ENCODE measurements around the gene BACH2.

Gene BACH2

GRCh38 chr6:89966913-89967312 lies 329.7 kb downstream of the BACH2 start:
- no peak for DNase-seq (ENCODE audit: low spot score)

DNA sequence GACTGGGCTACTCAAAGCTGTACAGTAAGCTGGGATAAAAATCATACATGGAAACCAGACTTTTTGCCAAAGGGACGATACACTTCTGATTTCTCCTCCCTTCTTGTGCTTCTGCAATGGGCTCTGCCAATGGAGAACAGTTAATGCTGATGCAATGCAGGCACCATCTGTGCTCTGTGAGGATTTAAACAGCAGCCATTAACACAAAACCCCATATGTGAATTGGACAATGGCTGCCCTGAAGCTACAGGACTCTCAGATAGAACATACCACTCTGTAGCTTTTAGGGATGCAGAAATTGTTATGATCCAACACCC lies 330.5 kb downstream of the BACH2 start:
- DNase-seq (ENCODE audit: low spot score): no peak

- DNase-seq (ENCODE audit: low spot score): no peak
Measured at GRCh38 chr6:89965441-89966227, 331.0 kb downstream of the BACH2 start.

DNA sequence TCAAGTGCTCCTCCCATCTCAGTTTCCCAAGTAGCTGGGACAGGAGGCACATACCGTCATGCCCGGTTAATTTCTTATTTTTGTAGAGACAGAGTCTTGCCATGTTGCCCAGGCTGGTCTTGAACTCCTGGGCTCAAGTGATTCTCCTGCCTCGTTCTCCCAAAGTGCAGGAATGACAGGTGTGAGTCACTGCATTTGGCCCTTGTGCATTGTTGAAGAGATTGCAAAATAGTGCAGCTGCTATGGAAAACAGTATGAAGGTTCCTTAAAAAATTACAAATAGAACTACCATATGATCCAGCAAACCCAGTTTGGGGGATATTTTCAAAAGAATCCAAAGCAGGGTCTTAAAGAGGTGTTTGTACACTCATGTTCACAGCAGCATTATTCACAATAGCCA lies 333.3 kb downstream of the BACH2 start:
- no peak for DNase-seq (ENCODE audit: low spot score)

- DNase-seq (ENCODE audit: low spot score): no peak
Measured at GRCh38 chr6:89961481-89961880, 335.2 kb downstream of the BACH2 start.

DNA sequence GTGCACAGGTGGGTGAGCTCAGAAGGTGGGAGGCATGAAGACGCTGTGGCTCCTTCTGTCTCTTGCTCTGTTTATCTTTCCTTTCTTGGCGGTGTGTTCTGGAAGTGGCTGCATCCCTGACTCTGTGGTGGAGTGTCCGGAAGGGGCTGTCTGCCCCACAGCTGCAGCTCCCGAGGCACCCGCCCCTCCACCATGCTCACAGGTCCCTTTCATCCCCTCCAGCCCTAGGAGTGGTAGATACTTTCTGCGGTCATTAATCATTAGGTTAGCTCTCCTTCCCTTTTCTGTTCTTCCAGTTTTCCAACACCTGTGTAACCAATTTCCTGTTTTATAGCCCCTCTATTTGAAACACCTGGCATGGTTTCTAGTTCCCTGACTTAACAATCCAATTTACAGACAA lies 336.8 kb downstream of the BACH2 start:
- no peak for DNase-seq (ENCODE audit: low spot score)

- no peak for DNase-seq (ENCODE audit: low spot score)
Measured at GRCh38 chr6:89956182-89956581, 340.5 kb downstream of the BACH2 start.

- DNase-seq (ENCODE audit: low spot score): no peak
Measured at GRCh38 chr6:89955364-89955763, 341.3 kb downstream of the BACH2 start.

- DNase-seq (ENCODE audit: low spot score): no peak
Measured at GRCh38 chr6:89954721-89955148, 341.9 kb downstream of the BACH2 start.

GRCh38 chr6:89952686-89953085 lies 344.0 kb downstream of the BACH2 start:
- DNase-seq (ENCODE audit: low spot score): no peak

GRCh38 chr6:89952105-89952671 lies 344.5 kb downstream of the BACH2 start:
- DNase-seq (ENCODE audit: low spot score): no peak

DNA sequence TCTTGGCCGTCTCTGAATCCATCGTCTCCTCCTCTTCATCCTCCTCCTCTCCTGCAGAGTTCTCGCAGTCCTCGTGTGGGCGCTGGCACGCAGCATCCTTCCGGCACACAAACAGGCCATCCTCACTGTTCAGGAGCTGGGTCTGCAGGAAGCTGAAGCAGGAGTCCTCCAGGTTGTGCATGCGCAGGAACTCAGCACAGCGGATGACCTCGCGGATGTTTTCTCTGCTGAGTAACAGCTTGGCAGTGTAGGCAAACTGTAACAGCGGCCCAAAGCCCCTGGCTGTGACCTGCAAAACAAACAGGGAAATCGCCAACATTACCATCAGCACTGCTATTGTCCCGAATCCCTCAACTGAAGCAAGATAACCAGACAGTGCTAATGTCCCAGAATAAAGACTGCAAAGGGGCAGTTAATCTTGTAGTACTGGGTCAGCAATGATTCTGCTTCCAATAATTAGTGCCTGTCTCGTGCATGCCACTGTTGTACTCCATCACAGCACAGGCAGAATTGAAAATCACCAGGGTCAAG lies 345.0 kb downstream of the BACH2 start:
- DNase-seq (ENCODE audit: low spot score): no peak

- DNase-seq (ENCODE audit: low spot score): no peak
Measured at GRCh38 chr6:89950879-89951391, 345.7 kb downstream of the BACH2 start.

DNA sequence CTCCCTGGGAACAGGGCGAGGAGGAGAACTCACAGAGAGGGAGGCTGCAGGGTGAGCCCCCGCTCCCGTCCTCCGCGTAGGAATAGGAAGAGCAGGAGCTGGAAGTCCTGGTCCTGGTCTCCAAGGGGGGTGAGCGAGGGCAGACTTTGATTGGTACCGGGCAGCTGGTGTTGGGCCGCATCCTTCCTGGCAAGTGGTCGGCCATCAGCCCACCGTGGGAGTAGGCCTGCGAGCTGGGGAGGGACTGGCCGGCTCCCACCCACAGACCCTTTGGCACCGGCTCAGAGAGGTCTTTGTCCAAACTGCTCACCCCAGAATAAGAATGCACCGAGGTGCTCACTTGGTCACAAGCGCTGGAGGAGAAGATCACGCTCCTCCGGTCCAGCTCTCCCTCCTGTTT lies 346.2 kb downstream of the BACH2 start:
- DNase-seq (ENCODE audit: low spot score): no peak

DNA sequence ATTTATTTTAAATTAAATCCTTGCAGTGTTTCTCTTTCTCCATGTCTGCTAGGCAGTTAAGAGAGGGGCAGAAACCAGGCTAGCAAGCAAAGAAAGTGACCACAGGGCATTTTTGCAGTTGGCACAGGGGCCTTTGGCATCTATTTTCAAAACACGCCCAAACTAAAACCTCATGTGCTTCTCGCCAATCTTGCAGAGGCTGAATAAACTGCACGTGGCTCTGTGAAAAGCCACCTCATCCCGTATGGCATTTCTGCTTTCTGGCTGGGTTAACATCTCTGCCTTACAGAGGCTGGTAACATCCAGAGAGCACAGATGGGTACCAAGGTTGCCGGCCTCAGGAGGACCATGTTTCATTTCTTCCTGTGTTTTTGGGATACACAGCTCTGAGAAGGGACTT lies 347.8 kb downstream of the BACH2 start:
- DNase-seq (ENCODE audit: low spot score): no peak

- DNase-seq (ENCODE audit: low spot score): peak; percentile 24
Measured at GRCh38 chr6:89944826-89945407, 351.7 kb downstream of the BACH2 start.

- DNase-seq (ENCODE audit: low spot score): no peak
Measured at GRCh38 chr6:89944181-89944755, 352.4 kb downstream of the BACH2 start.

DNA sequence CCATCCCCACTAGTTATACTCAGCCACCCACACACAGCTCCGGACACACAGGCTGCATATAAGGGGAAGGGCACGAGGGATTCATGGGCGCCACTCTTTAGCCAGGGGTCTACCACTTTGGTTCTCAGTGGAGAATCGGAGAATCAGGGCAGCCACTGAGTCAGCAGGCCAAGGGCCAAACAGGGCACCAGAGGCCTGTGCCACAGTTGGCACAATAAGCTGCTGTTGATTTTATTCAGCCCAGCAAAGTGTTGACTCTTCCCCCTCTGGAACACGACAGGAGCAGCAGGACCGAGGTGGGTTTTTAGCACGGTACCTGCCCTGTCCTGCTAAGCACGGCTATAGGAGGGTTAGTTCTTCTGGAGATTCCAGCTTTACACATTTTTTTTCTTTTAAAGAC lies 354.0 kb downstream of the BACH2 start:
- DNase-seq (ENCODE audit: low spot score): no peak

GRCh38 chr6:89941763-89942497 lies 354.7 kb downstream of the BACH2 start:
- DNase-seq (ENCODE audit: low spot score): no peak

- DNase-seq (ENCODE audit: low spot score): no peak
Measured at GRCh38 chr6:89941031-89941762, 355.4 kb downstream of the BACH2 start.

DNA sequence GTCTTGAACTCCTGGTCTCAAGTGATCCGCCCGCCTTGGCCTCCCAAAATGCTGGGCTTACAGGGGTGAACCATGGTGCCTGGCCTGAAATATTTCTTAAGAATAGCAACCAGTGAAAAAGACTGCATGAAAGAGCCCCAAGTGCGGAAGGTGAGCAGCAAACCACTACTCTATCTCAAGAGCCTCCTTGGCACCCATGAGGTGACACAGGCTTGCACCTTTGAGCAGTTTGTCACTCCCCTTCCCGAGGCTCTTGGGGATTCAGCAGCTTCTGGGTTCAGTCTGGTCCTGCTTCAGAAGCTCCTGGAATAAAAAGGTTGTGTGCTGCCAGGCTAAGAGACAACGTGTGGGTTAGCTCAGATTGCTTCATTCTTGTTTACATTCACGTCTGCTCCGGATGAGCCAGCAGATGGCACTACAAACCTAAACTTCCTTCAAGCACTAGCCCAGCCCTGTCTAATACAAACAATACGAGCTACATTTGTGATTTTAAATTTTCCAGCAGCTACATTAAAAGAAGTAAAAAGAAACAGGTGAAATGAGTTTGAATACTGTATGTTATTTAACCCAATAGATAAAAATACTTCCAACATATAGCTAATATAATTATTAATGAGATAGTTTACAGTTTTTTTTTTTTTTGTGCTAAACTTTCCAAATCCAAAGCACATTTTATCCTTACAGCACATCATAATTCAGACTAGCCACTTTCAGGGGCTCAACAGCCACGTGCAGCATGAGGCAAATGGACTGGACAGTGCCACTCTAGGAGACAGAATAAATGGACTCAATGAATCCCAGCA lies 356.2 kb downstream of the BACH2 start:
- peak; percentile 69 for DNase-seq (ENCODE audit: low spot score)
